GM21367 (cell line): ENCODE results near the gene ZSCAN20.

Experiments
- ATAC-seq: cut with Tn5 transposase; IDR thresholded peaks from one replicate; pipeline ENCODE4 v1.9.1; 2021; ENCODE audit not compliant: unreplicated experiment

Gene ZSCAN20

GRCh38 chr1:33472269-33472980 is at the start of gene ZSCAN20:
Gene ZSCAN20, plus strand, starts transcription at chr1:33472645. Its CDS starts 6,644 bp downstream, at chr1:33479289.
- ATAC-seq, result peak; percentile 91

DNA sequence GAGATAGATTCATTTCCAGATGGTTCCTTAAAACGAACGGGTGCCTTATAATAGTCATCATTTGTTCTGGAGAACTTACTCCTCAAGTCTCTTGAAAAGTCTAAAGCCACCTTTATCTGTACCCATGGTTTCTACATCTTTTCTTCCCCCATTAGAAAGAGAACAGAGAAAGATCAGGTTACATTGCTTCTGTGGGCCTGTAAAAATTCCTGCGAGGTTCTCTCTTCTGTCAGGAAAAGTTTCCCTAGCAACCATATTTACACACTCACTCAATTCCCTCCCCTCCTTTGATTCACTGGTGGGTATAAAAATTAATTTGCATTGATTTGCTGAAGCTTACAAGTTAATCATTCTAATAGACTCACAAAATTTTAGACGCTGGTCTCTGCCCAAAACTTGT is 48.2 kb upstream of the ZSCAN20 start:
- no peak for ATAC-seq

- ATAC-seq, result no peak
Measured at GRCh38 chr1:33424610-33425009, 47.8 kb upstream of the ZSCAN20 start.

- no peak for ATAC-seq
Measured at GRCh38 chr1:33425900-33426299, 46.5 kb upstream of the ZSCAN20 start.

GRCh38 chr1:33426916-33427315 is 45.5 kb upstream of the ZSCAN20 start:
- no peak for ATAC-seq

DNA sequence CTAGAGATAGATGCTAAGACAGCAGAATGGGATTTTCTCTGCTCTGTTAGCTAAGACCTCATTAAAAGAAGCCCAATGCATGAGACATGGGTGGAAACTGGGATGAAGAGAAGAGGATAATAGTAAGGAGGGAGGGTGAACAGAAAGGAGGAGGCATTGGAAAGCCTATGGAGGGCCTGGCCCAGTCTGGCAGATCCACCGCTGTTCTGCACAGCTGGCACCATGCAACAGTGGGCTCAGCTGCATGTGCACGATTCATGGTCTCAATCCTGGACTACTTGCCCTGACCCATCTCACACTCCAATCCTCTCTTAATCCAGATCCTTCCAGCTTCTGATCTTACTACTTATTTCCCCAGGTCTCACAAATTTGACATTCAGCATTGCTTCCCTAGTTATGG is 43.8 kb upstream of the ZSCAN20 start:
- ATAC-seq, result no peak

DNA sequence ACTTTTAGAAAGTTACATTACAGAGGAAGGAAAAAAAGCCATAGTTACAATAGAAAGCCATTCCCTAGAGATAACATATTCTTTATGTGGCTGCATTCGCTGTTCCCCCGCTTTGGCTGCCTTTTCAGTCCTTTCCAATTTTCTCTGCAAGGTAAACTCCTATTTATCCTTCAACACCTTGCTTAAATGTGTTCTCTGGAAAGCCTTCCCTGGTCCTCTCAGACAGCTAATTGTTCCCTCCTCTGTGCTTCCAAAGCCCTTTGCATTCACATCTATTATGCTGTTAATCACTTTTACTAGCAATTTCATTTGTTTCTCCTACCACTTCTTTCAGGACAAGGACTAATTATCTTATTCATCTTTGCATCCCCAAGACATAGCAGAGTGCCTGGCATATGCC is 43.1 kb upstream of the ZSCAN20 start:
- no peak for ATAC-seq

GRCh38 chr1:33429856-33430691 is 42.4 kb upstream of the ZSCAN20 start:
- no peak for ATAC-seq

DNA sequence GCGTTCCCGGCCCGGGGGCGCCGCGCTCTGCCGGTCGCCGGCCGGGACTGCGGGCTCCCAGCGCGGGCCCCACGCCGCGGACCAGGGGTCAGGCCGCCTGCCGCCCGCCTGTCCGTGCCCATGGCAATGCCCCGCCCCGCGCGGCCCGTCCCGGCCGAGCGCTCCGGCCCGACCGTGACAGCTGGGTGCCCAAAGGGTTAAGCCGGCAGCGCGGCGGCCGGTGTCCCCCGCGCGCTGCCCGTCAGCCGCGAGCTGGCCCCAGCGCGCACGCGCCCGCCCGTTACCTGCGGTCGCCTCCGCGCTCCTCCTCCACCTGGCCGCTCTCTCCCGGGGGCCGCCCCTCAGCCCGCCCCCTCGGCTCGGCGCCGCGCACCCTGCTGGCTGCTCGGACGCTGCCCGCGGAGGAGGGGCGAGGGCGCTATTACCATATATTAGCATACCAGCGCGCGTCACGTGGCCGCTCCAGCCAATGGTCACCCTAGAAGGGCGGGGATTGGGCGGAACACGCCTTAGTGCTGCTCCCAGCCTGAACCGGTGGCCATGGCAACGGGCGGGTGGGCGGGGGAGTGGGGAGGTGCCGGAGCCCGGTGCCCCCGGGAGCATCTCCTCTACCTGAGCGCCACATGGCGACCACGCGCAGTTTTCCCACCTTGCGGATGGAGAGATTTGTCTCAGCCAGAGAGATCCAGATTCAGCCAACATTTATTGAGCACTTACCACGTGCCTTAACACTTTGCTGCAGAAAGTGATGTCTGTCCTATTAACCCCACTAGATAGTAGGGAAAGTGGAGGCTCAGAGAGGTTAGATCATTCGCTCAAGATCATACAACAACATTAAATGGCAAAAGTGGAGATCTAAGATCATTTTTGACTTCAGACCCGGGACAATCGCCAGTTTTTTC is 41.5 kb upstream of the ZSCAN20 start, which contains the start of gene PHC2:
TSS of gene PHC2 (minus strand) at position 404 of the 902 bp plus-strand sequence. CDS start 55,556 bp downstream, outside the sequence.
- ATAC-seq, result peak; percentile 91

- ATAC-seq, result no peak
Measured at GRCh38 chr1:33433509-33434362, 38.7 kb upstream of the ZSCAN20 start.

- ATAC-seq, result no peak
Measured at GRCh38 chr1:33434363-33434750, 38.1 kb upstream of the ZSCAN20 start.

- ATAC-seq, result no peak
Measured at GRCh38 chr1:33435096-33435820, 37.2 kb upstream of the ZSCAN20 start.

DNA sequence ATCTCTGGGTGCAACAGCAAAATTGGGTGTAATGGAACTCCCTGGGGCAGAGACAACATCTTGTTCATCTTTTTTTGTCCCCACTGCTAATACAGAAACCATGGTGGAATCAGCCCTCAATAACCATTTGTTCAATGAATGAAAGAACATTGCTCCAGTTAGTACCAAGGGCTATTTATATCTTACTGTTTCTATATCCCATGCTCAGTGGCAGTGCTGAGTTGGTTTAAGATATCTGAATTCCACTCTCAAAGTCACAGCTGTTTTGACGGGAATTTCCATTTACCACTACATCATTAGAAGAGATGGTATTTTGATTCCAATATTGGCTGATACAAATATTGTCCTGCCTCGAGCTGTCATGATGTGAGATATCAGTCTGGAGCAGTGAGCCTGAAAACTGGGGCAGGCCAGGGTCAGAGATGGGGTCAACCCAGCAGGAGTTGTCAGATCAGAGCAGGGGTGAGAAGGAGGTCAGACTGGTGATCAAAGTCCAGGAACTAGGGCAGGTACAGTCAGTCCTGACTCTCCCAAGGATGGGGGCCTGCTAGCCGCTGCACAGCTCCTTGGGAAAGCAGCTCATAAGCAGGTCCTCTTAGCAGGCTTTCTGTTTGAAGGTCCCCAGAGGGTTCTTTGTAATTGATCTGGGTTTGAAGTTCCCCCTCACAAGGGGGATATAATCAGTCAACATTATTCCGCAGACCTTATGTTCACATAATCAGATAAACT is 35.7 kb upstream of the ZSCAN20 start:
- no peak for ATAC-seq

DNA sequence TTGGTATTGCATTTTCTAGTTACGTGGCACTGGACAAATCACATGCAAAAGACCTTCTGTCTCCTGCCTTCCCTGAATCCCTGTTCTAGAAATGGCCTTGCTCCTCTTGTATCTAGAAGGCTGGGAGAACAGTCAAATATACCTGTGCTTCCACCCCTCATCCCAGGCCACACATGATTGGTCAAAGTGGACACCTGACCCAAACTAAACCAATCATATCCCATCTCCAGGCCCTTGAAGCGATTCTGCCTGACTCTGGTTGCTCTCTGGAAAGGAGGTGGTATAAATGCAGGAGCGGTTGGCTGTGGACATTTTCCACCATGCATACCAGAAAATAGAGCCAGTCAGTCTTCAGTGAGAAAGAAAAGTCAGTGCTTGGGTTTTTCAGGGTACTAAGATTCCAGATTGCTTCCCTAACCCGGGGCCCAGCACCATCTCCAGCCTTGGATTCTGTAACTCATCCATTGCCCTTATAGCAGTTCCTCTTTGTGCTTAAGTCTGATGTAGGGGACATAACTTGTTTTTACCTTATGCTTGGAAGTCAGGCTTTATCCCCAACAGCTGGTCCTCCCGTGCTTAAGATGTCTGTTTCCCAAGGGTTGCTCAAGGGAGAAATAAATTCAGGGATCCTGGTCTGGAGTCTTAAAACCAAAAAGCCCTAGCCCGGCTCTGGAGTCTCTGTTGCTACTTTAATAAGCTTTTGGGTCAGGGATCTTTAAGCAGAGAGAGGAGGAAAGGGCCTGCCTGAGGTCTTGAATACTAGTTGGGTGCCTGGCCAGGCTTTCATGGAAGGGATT is 33.9 kb upstream of the ZSCAN20 start:
- no peak for ATAC-seq

- ATAC-seq, result no peak
Measured at GRCh38 chr1:33439662-33440061, 32.8 kb upstream of the ZSCAN20 start.

GRCh38 chr1:33441088-33441745 is 31.2 kb upstream of the ZSCAN20 start:
- no peak for ATAC-seq

GRCh38 chr1:33442141-33442540 is 30.3 kb upstream of the ZSCAN20 start:
- no peak for ATAC-seq
